Endothelial cell of umbilical vein (primary cell): Measurements from ENCODE around the gene ZNF497. TPM values are rescaled to one million over a fixed set of nuclear protein-coding genes. Genes with fewer than 3 reads are reported as not detected.

Experiments used
- BruUV-seq: library from RNA; stranded (reverse); fragments of 400-500 nt; replicated peaks from 2 replicates; lab custom pipeline; 2021; lab: Mats Ljungman, UMichigan
- CTCF ChIA-PET: fragments of 300-600, 350-600 bp; sonication (Branson Sonifier 250); formaldehyde crosslinking; loops from one replicate; lab custom pipeline; 2021; ENCODE audit warnings: antibody characterized with exemption, inconsistent platforms; lab: Charles Lee
- POLR2A ChIA-PET: fragments of 300-600, 350-600 bp; sonication (Branson Sonifier 250); formaldehyde crosslinking; loops from one replicate; lab custom pipeline; 2021; ENCODE audit warnings: antibody characterized with exemption, inconsistent platforms; lab: Charles Lee
- DNase-seq: peaks from one replicate; pipeline ENCODE4 v3.0.0-alpha.2; 2011; ENCODE audit warnings: low read depth, low spot score
- FAIRE-seq: peaks from 2 replicates; lab custom pipeline; 2011; peaks lifted over from hg19 to GRCh38; lab: Jason Lieb, UNC
- H2AFZ ChIP-seq: 2 replicates; pipeline ENCODE4 v1.6.0; 2012; ENCODE audit warnings: low read depth, low read length, control low read depth, inconsistent platforms
- H3K27ac ChIP-seq: 2 replicates; pipeline ENCODE4 v1.5.1; 2011; ENCODE audit warnings: low read depth, mild to moderate bottlenecking, control low read depth, low read length, moderate library complexity; ENCODE audit not compliant: insufficient read depth
- H3K27me3 ChIP-seq, 2 experiments: 2 replicates each; pipeline versions ENCODE4 v1.6.0 to v1.6.1; 2011; ENCODE audit warnings: low read length in 2 of 2, mixed read lengths in 1 of 2; ENCODE audit not compliant: control insufficient read depth in 2 of 2, insufficient read depth in 2 of 2
- H3K36me3 ChIP-seq, 2 experiments: 2 replicates in 1 of 2; 3 replicates in 1 of 2; pipeline ENCODE4 v1.5.1; 2011; ENCODE audit warnings: low read length in 2 of 2, mild to moderate bottlenecking in 1 of 2, moderate library complexity in 1 of 2; ENCODE audit not compliant: control insufficient read depth in 2 of 2, insufficient read depth in 2 of 2; ENCODE audit errors: extremely low read depth in 1 of 2
- H3K4me1 ChIP-seq: 3 replicates; pipeline ENCODE4 v1.5.1; 2011; ENCODE audit warnings: mild to moderate bottlenecking, low read length; ENCODE audit not compliant: control insufficient read depth, insufficient read depth; ENCODE audit errors: extremely low read depth
- H3K4me2 ChIP-seq: 2 replicates; pipeline ENCODE4 v1.6.1; 2011; ENCODE audit warnings: low read length, control low read depth, mixed read lengths; ENCODE audit not compliant: insufficient read depth
- H3K4me3 ChIP-seq, 3 experiments: fragments of 200-600 bp in 1 of 3; sonication (generic), shearing (Covaris generic) in 1 of 3; replicated peaks in 1 of 3; 2 replicates each; pipeline ENCODE4 v1.5.1; 2011 to 2016; ENCODE audit warnings: control low read depth in 3 of 3, low read length in 3 of 3, mild to moderate bottlenecking in 2 of 3, inconsistent platforms in 1 of 3, low read depth in 1 of 3, moderate library complexity in 1 of 3; ENCODE audit not compliant: insufficient read depth in 1 of 3
- H3K79me2 ChIP-seq: 2 replicates; pipeline ENCODE4 v1.6.0; 2012; ENCODE audit warnings: low read length, inconsistent platforms; ENCODE audit not compliant: control insufficient read depth, insufficient read depth
- H3K9ac ChIP-seq: replicated peaks from 2 replicates; pipeline ENCODE3; 2011; ENCODE audit warnings: low read length, control low read depth; ENCODE audit not compliant: insufficient read depth; ENCODE audit errors: extremely low read depth
- H3K9me1 ChIP-seq: replicated peaks from 3 replicates; pipeline ENCODE4 v1.6.0; 2011; ENCODE audit warnings: mild to moderate bottlenecking, low read length; ENCODE audit not compliant: control insufficient read depth, insufficient read depth; ENCODE audit errors: extremely low read depth
- H3K9me3 ChIP-seq: replicated peaks from 2 replicates; pipeline ENCODE4 v1.5.1; 2012; ENCODE audit warnings: low read length, inconsistent platforms; ENCODE audit not compliant: control insufficient read depth, insufficient read depth
- H4K20me1 ChIP-seq: replicated peaks from 2 replicates; pipeline ENCODE3; 2011; ENCODE audit warnings: mild to moderate bottlenecking, low read length; ENCODE audit not compliant: control insufficient read depth, insufficient read depth; ENCODE audit errors: extremely low read depth
- CTCF ChIP-seq, 2 donors: IDR thresholded peaks; 1 replicate in 1 of 2; 2 replicates in 1 of 2; pipeline ENCODE4 v1.5.1; 2011; ENCODE audit warnings: low read length in 2 of 2, mild to moderate bottlenecking in 2 of 2, moderate library complexity in 2 of 2, control low read depth in 1 of 2, inconsistent platforms in 1 of 2, low read depth in 1 of 2; ENCODE audit not compliant: insufficient read depth in 1 of 2; ENCODE audit errors: extremely low read depth in 1 of 2
- EZH2 ChIP-seq: IDR thresholded peaks from 2 replicates; pipeline ENCODE4 v1.6.1; 2012; ENCODE audit warnings: borderline replicate concordance, low read depth, mild to moderate bottlenecking, moderate library complexity, low read length, inconsistent platforms; ENCODE audit not compliant: severe bottlenecking
- FOS ChIP-seq: IDR thresholded peaks from 2 replicates; pipeline ENCODE4 v1.6.1; 2011; ENCODE audit warnings: mild to moderate bottlenecking, low read length, moderate library complexity, borderline replicate concordance; ENCODE audit not compliant: insufficient read depth
- GATA2 ChIP-seq: IDR thresholded peaks from 2 replicates; pipeline ENCODE4 v1.7.0; 2011; ENCODE audit warnings: low read depth, mild to moderate bottlenecking, moderate library complexity, mixed read lengths, low read length; ENCODE audit not compliant: insufficient read length, insufficient read depth
- JUN ChIP-seq: IDR thresholded peaks from 2 replicates; pipeline ENCODE4 v1.6.1; 2011; ENCODE audit warnings: borderline replicate concordance, low read depth; ENCODE audit not compliant: insufficient read length, insufficient read depth
- MAX ChIP-seq: IDR thresholded peaks from 2 replicates; pipeline ENCODE4 v1.6.1; 2011; ENCODE audit not compliant: insufficient read depth, insufficient read length
- MYC ChIP-seq: IDR thresholded peaks from one replicate; pipeline ENCODE4 v1.6.1; 2011; ENCODE audit warnings: mild to moderate bottlenecking, low read depth, low read length
- POLR2A ChIP-seq: IDR thresholded peaks from 2 replicates; pipeline ENCODE4 v1.6.1; 2012; ENCODE audit warnings: low read depth, mild to moderate bottlenecking, control low read depth, low read length
- POLR2AphosphoS5 ChIP-seq: IDR thresholded peaks from 2 replicates; pipeline ENCODE4 v1.6.1; 2012; ENCODE audit warnings: low read depth, mild to moderate bottlenecking, control low read depth, low read length, moderate library complexity; ENCODE audit not compliant: insufficient read depth
- dilution Hi-C: fragments of 300-500 bp; cut with MboI; formaldehyde crosslinking; loops from one replicate; pipeline ENCODE4 v1.15.0; 2019; ENCODE audit warnings: low sequenced_read_pairs; ENCODE audit not compliant: extremely low pct_ligation_motif_present
- intact Hi-C: fragments of 100-400 bp; cut with micrococcal nuclease; formaldehyde crosslinking; loops from one replicate; pipeline ENCODE4 v1.10.0; 2022
- polyA plus RNA-seq, 4 experiments: library from polyadenylated mRNA; depleted of rRNA in 3 of 4; stranded (reverse) in 3 of 4; unstranded in 1 of 4; fragments of >200 nt; gene quantifications; 2 replicates each; pipeline versions ENCODE4 v1.2.1 to v1.2.3, GENCODE V29; 2011 to 2012; ENCODE audit warnings: missing spikeins in 1 of 4
- total RNA-seq: library from RNA; stranded (reverse); gene quantifications from 2 replicates; pipeline ENCODE4 v1.2.3, GENCODE V29; 2021

Gene ZNF497
- total and polyA plus RNA-seq, 2 donors (not counting 3 experiments of a cell fraction or from before 2014, with no cell fraction given) = 0.40 to 1.3 TPM

GRCh38 chr19:58398087-58398486 lies 35.5 kb upstream of the ZNF497 start:
- ChIA-PET CTCF (no interaction called here), POLR2A (no interaction called here)
- TF ChIP-seq GATA2 (no peak), FOS (no peak), MYC (no peak)
- Histone ChIP-seq H3K4me1 (peaks cover 12% of the 10 kb centered on the region), H3K9me3 (no peaks in the 10 kb centered on the region), H3K9ac (no peak overlapping the region), H3K79me2 (no peaks in the 10 kb centered on the region), H2AFZ (no peak overlapping the region), H3K36me3 (peaks cover 6 to 16% of the 10 kb centered on the region in 2 experiments), H3K4me2 (no peak overlapping the region), H3K27me3 (no peaks in the 10 kb centered on the region), H4K20me1 (no peaks in the 10 kb centered on the region), H3K4me3 (no peak overlapping the region), H3K27ac (no peak overlapping the region), H3K9me1 (no peaks in the 10 kb centered on the region)
- DNase-seq (no peak), FAIRE-seq (no peak)
- no TSS peak for BruUV-seq
- intact Hi-C loops = no loop called here
- dilution Hi-C loops = no loop called here

- H4K20me1 ChIP-seq = no peaks in the 10 kb centered on the region
- DNase-seq (no peak), FAIRE-seq (no peak)
- H3K27me3 ChIP-seq = no peaks in the 10 kb centered on the region
- no peak overlapping the region for H3K4me3 ChIP-seq
- dilution Hi-C loops = no loop called here
- H3K9ac ChIP-seq = no peak overlapping the region
- no peak overlapping the region for H3K27ac ChIP-seq
- peaks cover 12% of the 10 kb centered on the region for H3K4me1 ChIP-seq
- intact Hi-C loops = no loop called here
- H3K9me3 ChIP-seq = no peaks in the 10 kb centered on the region
- H3K4me2 ChIP-seq = no peak overlapping the region
- ChIA-PET POLR2A (no interaction called here), CTCF (no interaction called here)
- peaks cover under 1% of the 10 kb centered on the region for H3K79me2 ChIP-seq
- no TSS peak for BruUV-seq
- H3K9me1 ChIP-seq = no peaks in the 10 kb centered on the region
- peaks cover 6 to 21% of the 10 kb centered on the region in 2 experiments for H3K36me3 ChIP-seq
- TF ChIP-seq POLR2A = no peak
- TF ChIP-seq MYC = no peak
- TF ChIP-seq POLR2AphosphoS5 = no peak
- TF ChIP-seq EZH2 = no peak
- TF ChIP-seq FOS = no peak
- no peak for TF ChIP-seq CTCF (IDR thresholded peaks at IDR 0.05; ENCODE audit: extremely low read depth in 1 of 2, insufficient read depth in 1 of 2, low read depth in 1 of 2, low read length in 2 of 2)
- TF ChIP-seq GATA2 = no peak
- TF ChIP-seq JUN = no peak
- TF ChIP-seq MAX = no peak
- no peak overlapping the region for H2AFZ ChIP-seq
These were observed 35.0 kb upstream of the ZNF497 start for GRCh38 chr19:58397533-58398037.
